Inflammatory macrophage treated with lipopolysaccharide for 1 hour (primary cell): ENCODE results near the gene USH2A.

Experiments
- DNase-seq, 2 donors: peaks; one replicate each; pipeline ENCODE4 v3.0.0-alpha.2; 2020 to 2022

USH2A gene

GRCh38 chr1:216422821-216423520, at the start of gene USH2A:
Gene USH2A (minus strand): TSS chr1:216423448. CDS start chr1:216422336, 1,112 bp downstream.
- DNase-seq = no peak

- DNase-seq = no peak
Measured at GRCh38 chr1:216466162-216466801, 43.0 kb upstream of the USH2A start.

- no peak for DNase-seq
Measured at GRCh38 chr1:216464489-216464888, 41.2 kb upstream of the USH2A start.

- no peak for DNase-seq
Measured at GRCh38 chr1:216462066-216462775, 39.0 kb upstream of the USH2A start.

- DNase-seq = no peak
Measured at GRCh38 chr1:216461466-216461865, 38.2 kb upstream of the USH2A start.

- no peak for DNase-seq
Measured at GRCh38 chr1:216459651-216460207, 36.5 kb upstream of the USH2A start.

GRCh38 chr1:216458812-216459211, 35.6 kb upstream of the USH2A start:
- DNase-seq = no peak

- no peak for DNase-seq
Measured at GRCh38 chr1:216457356-216457755, 34.1 kb upstream of the USH2A start.

GRCh38 chr1:216456682-216457081, 33.4 kb upstream of the USH2A start:
- no peak for DNase-seq

GRCh38 chr1:216453777-216454176, 30.5 kb upstream of the USH2A start:
- no peak for DNase-seq

GRCh38 chr1:216450227-216450626, 27.0 kb upstream of the USH2A start:
- no peak for DNase-seq

GRCh38 chr1:216448011-216448510, 24.8 kb upstream of the USH2A start:
- no peak for DNase-seq

- no peak for DNase-seq
Measured at GRCh38 chr1:216437603-216438002, 14.4 kb upstream of the USH2A start.

- no peak for DNase-seq
Measured at GRCh38 chr1:216434232-216434631, 11.0 kb upstream of the USH2A start.

GRCh38 chr1:216433175-216433574, 9.9 kb upstream of the USH2A start:
- no peak for DNase-seq

- no peak for DNase-seq
Measured at GRCh38 chr1:216430744-216431143, 7.5 kb upstream of the USH2A start.

GRCh38 chr1:216425577-216425976, 2.3 kb upstream of the USH2A start:
- no peak for DNase-seq

- DNase-seq = no peak
Measured at GRCh38 chr1:216420746-216421145, 2.5 kb downstream of the USH2A start.

GRCh38 chr1:216420263-216420662, 3.0 kb downstream of the USH2A start:
- no peak for DNase-seq

- no peak for DNase-seq
Measured at GRCh38 chr1:216416488-216416887, 6.8 kb downstream of the USH2A start.

- DNase-seq = no peak
Measured at GRCh38 chr1:216410026-216410425, 13.2 kb downstream of the USH2A start.

- no peak for DNase-seq
Measured at GRCh38 chr1:216390956-216391355, 32.3 kb downstream of the USH2A start.

GRCh38 chr1:216389774-216390173, 33.5 kb downstream of the USH2A start:
- DNase-seq = no peak

GRCh38 chr1:216388558-216388957, 34.7 kb downstream of the USH2A start:
- DNase-seq = no peak
